Thyroid gland (tissue), 4 donors: ENCODE results near the gene ZKSCAN5.

Experiments
- CTCF ChIP-seq, 6 experiments: fragments of 200-600 bp in 3 of 6; fragments of 450-650 bp in 3 of 6; sonication (generic) in 3 of 6; IDR thresholded peaks; one replicate each; pipeline ENCODE4 v1.5.1; 2016 to 2019; ENCODE audit warnings: antibody characterized with exemption in 6 of 6, mild to moderate bottlenecking in 2 of 6, inconsistent platforms in 1 of 6, moderate library complexity in 1 of 6
- POLR2A ChIP-seq, 2 donors: fragments of 450-650 bp; IDR thresholded peaks; one replicate each; pipeline ENCODE4 v1.6.1; 2017; ENCODE audit warnings: antibody characterized with exemption in 2 of 2, mild to moderate bottlenecking in 2 of 2, moderate library complexity in 1 of 2

DNA sequence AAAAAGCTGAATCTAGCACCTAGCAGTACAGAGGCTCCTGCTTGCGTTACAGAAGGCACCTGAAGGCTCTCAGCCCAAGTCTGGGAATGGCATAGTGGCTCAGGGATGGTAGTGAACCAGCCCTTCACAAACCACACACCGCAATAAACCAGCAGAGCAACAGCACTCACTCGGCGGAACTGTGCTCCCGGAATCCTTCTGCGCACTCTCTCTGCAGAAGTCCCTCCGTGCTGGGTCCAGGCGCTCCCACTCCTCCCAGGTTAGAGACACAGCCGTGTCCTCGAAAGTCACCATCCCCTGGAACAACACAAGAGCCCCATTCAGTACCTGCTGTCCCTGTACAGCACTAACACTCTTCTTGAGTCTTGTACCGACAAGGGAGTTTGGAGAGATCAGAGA is 5.9 kb upstream of the ZKSCAN5 start:
- TF ChIP-seq CTCF (IDR thresholded peaks at IDR 0.05): no peak
- no peak for TF ChIP-seq POLR2A (IDR thresholded peaks at IDR 0.05)
